Gastroesophageal sphincter (tissue), 4 donors: ENCODE data around the gene C1orf115. TPM values are rescaled to one million over a fixed set of nuclear protein-coding genes. Genes with fewer than 3 reads are reported as not detected.

Experiments used
- ATAC-seq: fragments of 150-250 bp; one replicate; pipeline ENCODE4 v1.9.1; 2016; ENCODE audit warnings: mild to moderate bottlenecking, moderate library complexity
- H3K27ac ChIP-seq, 4 donors: fragments of 200-600 bp; sonication (generic) in 3 of 4; 1 replicate in 3 of 4; 2 replicates in 1 of 4; pipeline ENCODE4 v1.5.1; 2016 to 2019
- H3K27me3 ChIP-seq: fragments of 200-600 bp; sonication (generic); one replicate; pipeline ENCODE4 v1.5.1; 2019
- H3K36me3 ChIP-seq, 2 donors: fragments of 200-600 bp; sonication (generic); one replicate each; pipeline ENCODE4 v1.5.1; 2019; ENCODE audit warnings: control low read depth in 1 of 2
- H3K4me1 ChIP-seq, 3 donors: fragments of 200-600 bp; sonication (generic); 1 replicate in 2 of 3; 2 replicates in 1 of 3; pipeline ENCODE4 v1.5.1; 2016 to 2019; ENCODE audit warnings: control low read depth in 2 of 3
- H3K4me3 ChIP-seq, 2 donors: fragments of 200-600 bp; sonication (generic); one replicate each; pipeline ENCODE4 v1.5.1; 2019; ENCODE audit warnings: mild to moderate bottlenecking in 1 of 2, moderate library complexity in 1 of 2
- H3K9me3 ChIP-seq, 3 donors: fragments of 200-600 bp; sonication (generic); one replicate each; pipeline ENCODE4 v1.5.1; 2017 to 2019; ENCODE audit warnings: control low read depth in 2 of 3
- CTCF ChIP-seq, 4 experiments: fragments of 200-600 bp in 2 of 4; fragments of 450-650 bp in 2 of 4; sonication (generic) in 1 of 4; IDR thresholded peaks; one replicate each; pipeline ENCODE4 v1.5.1; 2017 to 2019; ENCODE audit warnings: antibody characterized with exemption in 4 of 4, mild to moderate bottlenecking in 2 of 4, moderate library complexity in 2 of 4
- EP300 ChIP-seq: sonication (generic); formaldehyde crosslinking; IDR thresholded peaks from one replicate; pipeline ENCODE4 v1.6.1; 2017; ENCODE audit warnings: antibody characterized with exemption, mild to moderate bottlenecking
- POLR2A ChIP-seq, 2 donors: fragments of 450-650 bp; IDR thresholded peaks; one replicate each; pipeline ENCODE4 v1.6.1; 2017; ENCODE audit warnings: antibody characterized with exemption in 2 of 2, mild to moderate bottlenecking in 2 of 2, moderate library complexity in 1 of 2
- POLR2AphosphoS5 ChIP-seq: sonication (generic); formaldehyde crosslinking; IDR thresholded peaks from one replicate; pipeline ENCODE4 v1.6.1; 2017; ENCODE audit warnings: antibody characterized with exemption
- WGBS, 2 donors: methylation state at CpG; one replicate each; pipeline ENCODE4 v1.1.5; 2018; ENCODE audit warnings: low coverage in 1 of 2; 5-methylcytosine and 5-hydroxymethylcytosine counted together
- total RNA-seq, 4 donors: library from RNA; depleted of rRNA; stranded (reverse); fragments of >200 nt; gene quantifications; one replicate each; pipeline ENCODE4 v1.1.0, GENCODE V29; 2016

The C1orf115 gene
- total RNA-seq, 4 donors from 2014 or later, result 6.8 to 28.0 (median 9.5) TPM

GRCh38 chr1:220692436-220693228 lies 2.5 kb downstream of the C1orf115 start:
- Histone ChIP-seq H3K4me1 (peaks cover 0 to 27% (median 5%) of the 10 kb centered on the region in 3 donors), H3K9me3 (no peaks in the 10 kb centered on the region), H3K27me3 (peaks cover 4% of the 10 kb centered on the region), H3K36me3 (peaks cover 0 to 12% of the 10 kb centered on the region in 2 donors), H3K4me3 (no peak overlapping the region), H3K27ac (no peak overlapping the region)
- TF ChIP-seq CTCF (IDR thresholded peaks at IDR 0.05) (no peak), POLR2A (IDR thresholded peaks at IDR 0.05) (no peak), POLR2AphosphoS5 (no peak), EP300 (no peak)
- no peak for ATAC-seq
- 91 to 94% methylated on average over 7 to 8 of the region's 8 CpGs for WGBS, 2 donors

- peaks cover 0 to 15% of the 10 kb centered on the region in 2 donors for H3K36me3 ChIP-seq
- H3K9me3 ChIP-seq, result no peaks in the 10 kb centered on the region
- no peak overlapping the region for H3K27ac ChIP-seq
- peaks cover 0 to 21% (median under 1%) of the 10 kb centered on the region in 3 donors for H3K4me1 ChIP-seq
- H3K27me3 ChIP-seq, result peaks cover 4% of the 10 kb centered on the region
- 96% methylated on average over 8 of the region's 8 CpGs for WGBS, 2 donors
- ATAC-seq, result no peak
- TF ChIP-seq CTCF (IDR thresholded peaks at IDR 0.05), result no peak
- no peak for TF ChIP-seq POLR2A (IDR thresholded peaks at IDR 0.05)
- no peak for TF ChIP-seq POLR2AphosphoS5
- TF ChIP-seq EP300, result no peak
- no peak overlapping the region for H3K4me3 ChIP-seq
Measured at GRCh38 chr1:220694866-220695382, 4.8 kb downstream of the C1orf115 start.

- peaks cover 3% of the 10 kb centered on the region for H3K27me3 ChIP-seq
- no peak overlapping the region for H3K4me3 ChIP-seq
- ATAC-seq, result no peak
- H3K9me3 ChIP-seq, result no peaks in the 10 kb centered on the region
- peaks cover 0 to 15% of the 10 kb centered on the region in 2 donors for H3K36me3 ChIP-seq
- TF ChIP-seq POLR2AphosphoS5, result no peak
- TF ChIP-seq EP300, result no peak
- no peak overlapping the region for H3K27ac ChIP-seq
- H3K4me1 ChIP-seq, result peaks cover 0 to 20% (median 0%) of the 10 kb centered on the region in 3 donors
- 89 to 92% methylated on average over 3 of the region's 4 CpGs for WGBS, 2 donors
Measured at GRCh38 chr1:220695426-220695825, 5.3 kb downstream of the C1orf115 start.

- no peak for TF ChIP-seq EP300
- TF ChIP-seq POLR2AphosphoS5, result no peak
- TF ChIP-seq POLR2A (IDR thresholded peaks at IDR 0.05), result no peak
- no peak for TF ChIP-seq CTCF (IDR thresholded peaks at IDR 0.05)
- Histone ChIP-seq H3K27me3 (no peaks in the 10 kb centered on the region), H3K4me1 (peaks cover 0 to 18% (median 0%) of the 10 kb centered on the region in 3 donors), H3K9me3 (no peaks in the 10 kb centered on the region), H3K36me3 (peaks cover 0 to 15% of the 10 kb centered on the region in 2 donors), H3K27ac (no peak overlapping the region), H3K4me3 (no peak overlapping the region)
- WGBS, 2 donors, result 88 to 93% methylated on average over 8 to 12 of the region's 16 CpGs
- no peak for ATAC-seq
Measured at GRCh38 chr1:220696226-220696862, 6.2 kb downstream of the C1orf115 start.

- H3K27ac ChIP-seq, result no peak overlapping the region
- WGBS, 2 donors, result 57 to 62% methylated on average over 4 to 8 of the region's 9 CpGs
- no peaks in the 10 kb centered on the region for H3K27me3 ChIP-seq
- H3K36me3 ChIP-seq, result peaks cover 0 to 15% of the 10 kb centered on the region in 2 donors
- ATAC-seq, result no peak
- H3K4me1 ChIP-seq, result peaks cover 0 to 13% (median 0%) of the 10 kb centered on the region in 3 donors
- no peak overlapping the region for H3K4me3 ChIP-seq
- no peaks in the 10 kb centered on the region for H3K9me3 ChIP-seq
- no peak for TF ChIP-seq CTCF (IDR thresholded peaks at IDR 0.05)
- TF ChIP-seq POLR2A (IDR thresholded peaks at IDR 0.05), result no peak
- no peak for TF ChIP-seq EP300
- TF ChIP-seq POLR2AphosphoS5, result no peak
Measured at GRCh38 chr1:220696863-220697231, 6.7 kb downstream of the C1orf115 start.
